Muscle of back (tissue), 11 donors: ENCODE results near the gene ANTXRL. TPM values are rescaled to one million over a fixed set of nuclear protein-coding genes. Genes with fewer than 3 reads are reported as not detected.
"Not testable (repeated sequence)": the region's sequence is repeated elsewhere in the genome, so short reads cannot be mapped to it uniquely, and the experiment has no call there.

Source experiments
- DNase-seq, 3 donors: peaks; one replicate each; pipeline versions ENCODE4 v3.0.0 to v3.0.0-alpha.2; 2013
- polyA plus RNA-seq, 10 donors: library from polyadenylated mRNA; unstranded; fragments of 120-200 nt; gene quantifications; one replicate each; pipeline ENCODE4 v1.2.1, GENCODE V29; 2013; ENCODE audit not compliant: insufficient read length in 10 of 10

The ANTXRL gene
- polyA plus RNA-seq, 10 donors = 0.11 to 0.21 TPM; not detected in 8

DNA sequence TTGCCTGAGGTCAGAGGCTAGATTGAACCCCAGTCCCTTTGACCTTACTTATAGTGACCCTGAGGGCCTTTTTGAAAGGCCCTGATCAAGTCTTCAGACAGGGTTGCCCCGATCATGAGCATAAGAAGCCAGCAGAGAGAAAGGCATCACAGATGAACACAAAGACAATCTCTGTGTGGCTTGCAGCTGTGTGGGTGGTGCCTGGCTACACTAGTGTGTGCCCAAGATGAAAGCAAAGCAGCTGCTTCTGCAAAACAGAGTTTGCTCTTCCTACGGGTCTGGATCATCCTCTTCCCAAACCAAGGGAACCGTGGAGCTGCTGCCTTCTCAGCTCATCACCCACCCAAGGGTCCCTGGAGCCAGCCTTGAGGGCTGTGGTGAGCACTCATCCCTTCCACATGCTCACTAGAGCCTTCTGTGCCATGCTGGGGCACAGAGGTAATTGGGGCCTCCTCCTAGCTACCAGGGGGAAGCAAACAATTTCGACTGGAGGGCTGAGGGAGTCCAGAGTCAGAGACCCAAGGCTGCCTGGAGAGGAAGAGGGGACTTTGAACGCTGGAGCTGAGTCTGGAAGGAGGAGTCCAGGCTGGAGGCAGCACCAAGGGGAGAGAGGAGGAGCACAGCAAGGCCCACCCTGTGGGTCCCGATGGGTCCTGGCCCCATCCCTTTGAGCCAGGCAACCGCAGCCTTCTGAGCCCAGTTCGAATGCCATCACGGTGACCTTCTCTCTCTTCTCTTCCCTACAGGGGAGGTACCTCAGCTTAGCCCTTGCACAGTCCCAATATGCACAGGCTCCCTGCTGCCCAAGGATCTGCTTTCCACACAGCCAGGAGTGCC is 42.3 kb downstream of the ANTXRL start:
- DNase-seq = peak in 1 of 3 donors; percentile 12

DNA sequence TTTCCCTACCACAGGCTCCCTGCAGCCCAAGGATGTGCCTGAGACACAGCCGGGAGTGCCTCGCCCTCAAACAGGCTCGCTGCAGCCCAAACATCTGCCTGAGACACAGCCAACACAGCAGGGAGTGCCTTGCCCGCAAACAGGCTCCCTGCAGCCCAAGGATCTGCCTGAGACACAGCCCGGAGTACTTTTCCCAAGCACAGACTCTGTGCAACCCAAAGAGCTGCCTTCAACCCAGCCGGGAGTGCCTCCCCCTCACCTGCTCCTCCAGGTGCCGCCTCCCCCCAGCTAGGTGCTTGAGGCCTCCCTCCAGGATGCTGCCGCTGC is 42.9 kb downstream of the ANTXRL start:
- DNase-seq = no peak

DNA sequence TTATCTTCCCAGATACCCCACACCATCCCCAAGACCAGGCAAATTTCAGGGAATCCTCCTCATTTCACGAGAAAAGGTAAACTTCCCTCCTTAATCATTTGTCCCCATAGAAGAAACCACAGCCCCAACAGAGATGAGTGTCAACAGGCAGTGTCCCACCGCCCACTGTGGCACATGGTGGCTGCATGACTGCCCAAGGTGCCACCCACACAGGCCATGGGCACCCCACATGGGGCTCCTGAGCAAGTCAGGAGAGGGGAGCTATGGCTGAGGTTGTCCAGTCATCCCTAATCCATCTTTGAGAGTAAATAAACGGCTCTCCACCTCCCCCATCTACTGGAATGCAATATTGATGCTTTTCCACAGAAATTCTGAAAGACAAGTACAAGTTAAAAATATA is 44.1 kb downstream of the ANTXRL start:
- no peak for DNase-seq

DNA sequence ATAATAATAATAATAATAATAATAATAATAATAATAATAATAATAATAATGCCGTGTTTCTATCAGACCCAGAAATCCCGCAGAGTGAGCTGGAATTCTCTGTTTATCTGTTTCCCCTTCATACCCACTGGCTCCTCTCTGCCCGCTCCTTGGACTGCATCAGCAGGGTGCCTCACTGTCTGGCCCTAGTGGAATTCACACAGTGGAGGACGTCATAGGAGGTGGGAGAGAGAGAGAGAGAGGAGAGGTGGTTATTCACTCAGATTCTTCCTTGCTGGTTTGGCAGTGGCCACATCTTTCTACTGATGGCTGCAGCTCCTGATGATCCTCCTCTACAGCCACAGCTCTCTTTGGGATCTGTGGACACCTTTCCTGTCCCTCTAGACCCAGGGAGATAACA is 78.7 kb downstream of the ANTXRL start:
- DNase-seq = not testable (repeated sequence)

DNA sequence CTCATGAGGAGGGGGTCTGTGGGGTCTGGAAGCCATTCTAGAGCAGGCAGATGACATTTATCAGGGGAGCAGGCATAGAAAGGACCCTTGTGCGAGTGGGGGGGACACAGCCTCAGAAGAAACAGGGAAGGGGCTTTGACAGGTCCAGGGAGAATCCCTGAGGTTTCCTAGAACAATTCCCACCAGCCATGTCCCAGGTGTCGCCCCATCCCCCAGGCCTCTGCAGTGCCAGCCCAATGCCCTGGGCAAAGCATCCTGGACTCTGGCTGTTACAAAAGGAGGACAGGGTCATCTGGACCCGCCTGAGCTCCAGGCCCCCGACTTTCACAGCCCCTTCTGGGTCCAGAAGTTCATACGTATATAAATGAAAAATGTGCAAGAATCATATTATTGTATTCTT is 80.4 kb downstream of the ANTXRL start:
- DNase-seq = not testable (repeated sequence)

DNA sequence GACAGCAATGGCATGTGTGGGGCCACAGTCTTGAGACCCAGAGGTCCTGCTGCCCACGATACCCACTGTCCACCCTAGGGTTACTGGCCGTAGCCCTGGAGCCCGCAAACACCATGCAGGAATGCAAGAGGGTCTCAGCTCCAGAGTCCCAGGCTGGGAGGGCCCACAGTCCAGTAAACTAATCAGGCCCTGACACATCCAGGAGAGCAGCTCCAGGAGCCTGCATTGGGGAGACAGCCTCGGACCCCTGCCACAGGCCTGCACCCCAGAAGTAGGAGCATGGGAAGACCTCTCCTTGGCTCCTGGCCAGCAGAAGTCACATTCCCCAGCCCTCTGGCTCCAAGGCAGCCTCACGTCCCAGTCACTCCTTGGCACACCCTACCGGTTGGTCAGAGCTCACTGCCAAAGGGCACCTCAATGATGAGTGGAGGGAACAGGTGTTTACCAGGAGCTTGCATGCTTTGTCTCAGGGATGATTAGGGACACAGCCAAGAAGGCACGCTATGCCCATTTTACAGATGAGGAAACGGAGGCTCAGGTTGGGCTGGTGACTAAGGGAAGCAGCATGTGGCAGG is 81.0 kb downstream of the ANTXRL start:
- DNase-seq = not testable (repeated sequence)

DNA sequence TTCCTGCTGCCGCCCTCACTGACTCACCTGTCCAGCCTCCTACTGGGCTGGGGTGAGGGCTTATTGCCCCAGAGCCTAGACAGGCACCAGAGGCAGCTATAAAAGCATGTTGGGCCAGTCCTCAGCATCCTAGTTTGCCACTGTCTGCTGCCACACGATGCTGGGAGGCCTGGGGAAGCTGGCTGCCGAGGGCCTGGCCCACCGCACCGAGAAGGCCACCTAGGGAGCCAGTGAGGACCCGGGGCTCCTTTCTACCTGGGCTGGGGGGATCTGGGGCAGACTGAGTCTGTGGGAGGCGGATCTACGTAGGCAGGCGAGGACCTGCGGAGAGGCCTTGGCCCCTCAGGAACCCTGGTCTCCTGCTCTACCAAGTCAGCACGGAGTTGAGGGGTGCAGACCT is 82.2 kb downstream of the ANTXRL start:
- DNase-seq = not testable (repeated sequence)

DNA sequence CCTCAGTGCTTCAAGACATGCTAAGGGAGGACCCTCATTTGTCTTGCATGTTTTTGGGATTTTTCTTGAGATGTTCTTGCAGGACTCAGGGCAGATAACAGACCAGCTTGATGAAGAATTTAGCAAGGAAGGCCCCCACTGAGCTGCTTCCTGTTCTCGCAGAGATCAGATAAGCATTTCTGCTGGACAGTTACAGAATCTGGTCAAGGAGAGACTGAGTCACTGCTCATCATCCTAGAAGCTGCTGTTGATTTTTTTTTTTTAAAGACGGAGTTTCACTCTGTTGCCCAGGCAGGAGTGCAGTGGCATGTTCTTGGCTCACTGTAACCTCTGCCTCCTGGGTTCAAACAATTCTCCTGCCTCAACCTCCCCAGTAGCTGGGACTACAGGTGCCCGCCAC is 87.6 kb downstream of the ANTXRL start:
- DNase-seq = not testable (repeated sequence)

DNA sequence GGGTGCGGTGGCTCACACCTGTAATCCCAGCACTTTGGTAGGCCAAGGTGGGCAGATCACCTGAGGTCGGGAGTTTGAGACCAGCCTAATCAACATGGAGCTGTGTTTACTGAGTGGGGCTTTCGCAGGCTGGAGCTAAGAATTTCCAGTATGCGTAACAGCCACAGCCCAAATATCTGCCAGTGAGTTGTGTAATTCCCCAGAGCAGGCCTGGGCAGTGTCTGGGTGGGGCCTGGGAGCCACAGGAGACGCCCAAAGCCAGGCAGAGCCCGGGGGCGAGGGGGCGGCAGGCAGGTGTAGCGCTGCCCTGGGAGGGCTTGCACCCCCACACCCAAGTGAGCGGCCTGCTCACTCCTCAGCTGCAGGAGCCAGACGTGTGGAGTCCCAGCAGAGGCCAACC is 88.6 kb downstream of the ANTXRL start, which contains the start of gene ANXA8L1:
TSS of gene ANXA8L1 (plus strand) at position 371 of the 400 bp plus-strand sequence. CDS start 76 bp downstream, outside the sequence.
- not testable (repeated sequence) for DNase-seq

DNA sequence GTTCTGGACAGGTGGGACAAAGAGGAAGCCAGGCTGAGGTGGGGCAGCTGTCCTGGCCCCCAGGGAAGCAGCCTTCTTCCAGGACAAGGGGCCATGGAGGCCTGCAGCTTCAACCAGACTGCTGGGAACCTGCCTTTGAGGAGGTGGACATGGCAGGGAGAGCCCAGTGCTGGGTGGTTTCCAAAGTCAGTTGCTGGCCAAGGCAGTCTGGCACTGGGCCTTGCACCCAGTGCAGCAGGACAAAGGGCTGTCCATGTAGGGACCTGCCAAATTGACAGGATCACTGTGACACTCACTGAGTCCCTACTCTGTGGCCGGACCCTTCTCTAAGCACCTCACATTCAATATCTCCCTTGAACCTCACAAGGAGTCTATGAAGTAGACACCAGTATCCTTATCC is 90.2 kb downstream of the ANTXRL start:
- DNase-seq = not testable (repeated sequence)

DNA sequence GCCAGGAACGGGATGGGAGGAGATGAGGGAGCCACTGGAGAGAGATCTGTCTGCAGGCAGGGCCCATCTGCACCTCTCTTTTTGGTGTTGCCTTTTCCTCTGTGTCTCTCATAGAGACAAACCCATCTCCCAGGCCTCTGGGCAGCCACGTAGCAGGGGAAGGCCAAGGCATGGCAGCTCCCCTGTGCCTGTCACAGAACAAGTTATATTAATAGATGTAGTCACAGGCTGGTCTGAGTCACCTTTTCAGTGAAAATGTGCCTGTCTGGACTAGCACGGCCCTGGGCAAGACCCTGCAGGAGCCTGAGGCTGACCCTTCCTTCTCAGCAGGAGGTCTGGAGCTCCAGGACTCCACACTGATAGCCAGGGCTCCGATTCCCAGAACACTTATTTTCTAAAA is 90.9 kb downstream of the ANTXRL start:
- not testable (repeated sequence) for DNase-seq

DNA sequence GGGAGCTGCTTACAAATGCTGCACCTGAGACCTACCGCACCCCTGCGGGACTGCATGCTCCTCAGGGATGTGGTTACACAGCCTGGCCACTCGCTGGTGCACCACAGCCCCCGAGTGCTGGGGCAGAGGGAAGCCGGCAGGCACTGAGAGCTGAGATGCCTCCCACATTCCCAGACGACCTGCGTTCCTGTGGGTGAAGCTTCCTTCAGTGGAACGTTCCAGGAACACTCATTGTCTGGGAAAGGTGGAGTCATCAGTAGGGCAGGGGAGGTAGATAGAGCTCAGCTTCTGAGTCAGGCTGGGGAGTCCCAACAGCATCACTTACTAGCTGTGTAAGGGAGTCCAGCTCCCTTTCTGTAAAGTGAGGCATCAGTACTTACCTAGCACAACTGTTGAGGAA is 91.3 kb downstream of the ANTXRL start:
- not testable (repeated sequence) for DNase-seq

DNA sequence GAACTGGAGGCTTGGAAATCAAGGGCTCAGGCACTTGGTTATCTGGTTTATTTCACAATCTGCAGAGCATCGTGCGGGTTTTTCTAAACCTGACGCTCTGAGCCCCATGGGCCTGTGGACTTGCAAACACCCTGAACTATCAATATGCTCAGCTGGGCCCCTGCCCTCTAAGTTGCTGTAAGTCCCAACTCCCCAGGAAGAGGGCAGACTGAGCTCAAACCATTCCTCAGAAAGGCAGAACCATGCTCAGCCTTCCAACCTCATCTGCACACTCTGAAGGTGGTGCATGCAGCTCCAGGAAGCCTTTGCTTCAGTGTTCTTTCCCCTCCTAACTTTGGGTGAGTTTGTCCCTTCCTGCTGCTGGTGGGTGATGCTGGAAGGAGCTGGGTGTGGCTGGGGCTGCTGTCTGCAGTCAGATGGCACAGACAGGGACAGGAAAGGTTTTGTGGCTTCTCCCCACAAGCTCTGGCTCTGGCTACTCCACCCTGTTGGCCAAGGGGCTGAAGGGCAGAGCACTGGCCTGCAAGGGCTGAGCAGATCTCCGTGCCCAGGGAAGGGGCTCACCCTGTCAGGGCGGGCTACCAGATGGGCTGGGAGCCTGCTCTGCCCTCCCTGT is 92.5 kb downstream of the ANTXRL start:
- DNase-seq = not testable (repeated sequence)

Other genes with a start within 250 kb of the ANTXRL start
- not detected for gene MSMB, start 240.7 kb upstream of the ANTXRL start, polyA plus RNA-seq
- gene ANXA8L1, start 88.8 kb downstream of the ANTXRL start, polyA plus RNA-seq = 1 to 10 TPM in 2 of 10 donors, under 1 TPM in 2, not detected in 6; 0.16 to 4.0 (median 1.6) TPM
- gene NPY4R, start 179.0 kb downstream of the ANTXRL start, polyA plus RNA-seq = under 1 TPM in 4 of 10 donors, not detected in 6; 0.07 to 0.38 (median 0.23) TPM